Fibroblast of lung (primary cell): ENCODE data around the gene NDST1. TPM values are rescaled to one million over a fixed set of nuclear protein-coding genes. Genes with fewer than 3 reads are reported as not detected.

Source experiments
- DNase-seq, 2 donors: peaks; one replicate each; pipeline versions ENCODE4 v3.0.0 to v3.0.0-alpha.2; 2010; ENCODE audit warnings: low read depth in 2 of 2
- H2AFZ ChIP-seq: 2 replicates; pipeline ENCODE4 v1.5.1; 2012; ENCODE audit warnings: low read length, control low read depth, inconsistent platforms
- H3K27ac ChIP-seq: 2 replicates; pipeline ENCODE4 v1.5.1; 2011; ENCODE audit warnings: low read length, control low read depth; ENCODE audit not compliant: insufficient read depth
- H3K27me3 ChIP-seq: 2 replicates; pipeline ENCODE4 v1.5.1; 2011; ENCODE audit warnings: mild to moderate bottlenecking, low read length; ENCODE audit not compliant: control insufficient read depth, insufficient read depth
- H3K36me3 ChIP-seq: 2 replicates; pipeline ENCODE4 v1.5.1; 2011; ENCODE audit warnings: low read length; ENCODE audit not compliant: control insufficient read depth, insufficient read depth
- H3K4me1 ChIP-seq: 2 replicates; pipeline ENCODE4 v1.5.1; 2011; ENCODE audit warnings: low read length; ENCODE audit not compliant: control insufficient read depth, insufficient read depth; ENCODE audit errors: extremely low read depth
- H3K4me2 ChIP-seq: 2 replicates; pipeline ENCODE4 v1.5.1; 2011; ENCODE audit warnings: low read length, control low read depth; ENCODE audit not compliant: insufficient read depth; ENCODE audit errors: extremely low read depth
- H3K4me3 ChIP-seq, 4 experiments: fragments of 200-600 bp in 1 of 4; sonication (generic) in 1 of 4; replicated peaks in 1 of 4; 2 replicates each; pipeline ENCODE4 v1.5.1; 2011 to 2016; ENCODE audit warnings: low read length in 4 of 4, low read depth in 3 of 4, mild to moderate bottlenecking in 3 of 4, control low read depth in 2 of 4, inconsistent platforms in 1 of 4, mixed read lengths in 1 of 4; ENCODE audit not compliant: insufficient read depth in 1 of 4; ENCODE audit errors: control extremely low read depth in 1 of 4
- H3K79me2 ChIP-seq: 2 replicates; pipeline ENCODE4 v1.5.1; 2012; ENCODE audit warnings: mild to moderate bottlenecking, low read length, inconsistent platforms; ENCODE audit not compliant: control insufficient read depth, insufficient read depth
- H3K9ac ChIP-seq: 2 replicates; pipeline ENCODE4 v1.5.1; 2011; ENCODE audit warnings: mild to moderate bottlenecking, low read length, control low read depth; ENCODE audit not compliant: insufficient read depth
- H3K9me3 ChIP-seq: 2 replicates; pipeline ENCODE4 v1.5.1; 2012; ENCODE audit warnings: low read depth, low read length; ENCODE audit not compliant: control insufficient read depth, insufficient read depth
- H4K20me1 ChIP-seq: 2 replicates; pipeline ENCODE4 v1.5.1; 2011; ENCODE audit warnings: low read length; ENCODE audit not compliant: control insufficient read depth, insufficient read depth; ENCODE audit errors: extremely low read depth
- EZH2 ChIP-seq: IDR thresholded peaks from 2 replicates; pipeline ENCODE4 v1.5.1; 2012; ENCODE audit warnings: low read length, control low read depth, mild to moderate bottlenecking; ENCODE audit errors: missing control alignments
- polyA plus RNA-seq, 2 donors: library from polyadenylated mRNA; depleted of rRNA in 1 of 2; stranded (reverse) in 1 of 2; unstranded in 1 of 2; fragments of >200 nt; gene quantifications; 2 replicates each; pipeline ENCODE4 v1.2.1, GENCODE V29; 2011 to 2012; ENCODE audit warnings: missing spikeins in 1 of 2
- total RNA-seq: library from RNA; depleted of rRNA; stranded (reverse); fragments of >200 nt; gene quantifications from 2 replicates; pipeline ENCODE4 v1.2.1, GENCODE V29; 2014
- TF ChIP-seq, protein P1 (sequence below), 2 donors: IDR thresholded peaks in 1 of 2; conservative IDR thresholded peaks in 1 of 2; 1 replicate in 1 of 2; 2 replicates in 1 of 2; pipeline ENCODE4 v1.5.1; 2011 to 2012; ENCODE audit warnings: low read length in 2 of 2, control low read depth in 1 of 2, inconsistent platforms in 1 of 2, low read depth in 1 of 2, mild to moderate bottlenecking in 1 of 2

NDST1 gene
- total and polyA plus RNA-seq, 2 donors (not counting 1 experiment from before 2014, with no cell fraction given) = 38.5 to 94.8 TPM

DNA sequence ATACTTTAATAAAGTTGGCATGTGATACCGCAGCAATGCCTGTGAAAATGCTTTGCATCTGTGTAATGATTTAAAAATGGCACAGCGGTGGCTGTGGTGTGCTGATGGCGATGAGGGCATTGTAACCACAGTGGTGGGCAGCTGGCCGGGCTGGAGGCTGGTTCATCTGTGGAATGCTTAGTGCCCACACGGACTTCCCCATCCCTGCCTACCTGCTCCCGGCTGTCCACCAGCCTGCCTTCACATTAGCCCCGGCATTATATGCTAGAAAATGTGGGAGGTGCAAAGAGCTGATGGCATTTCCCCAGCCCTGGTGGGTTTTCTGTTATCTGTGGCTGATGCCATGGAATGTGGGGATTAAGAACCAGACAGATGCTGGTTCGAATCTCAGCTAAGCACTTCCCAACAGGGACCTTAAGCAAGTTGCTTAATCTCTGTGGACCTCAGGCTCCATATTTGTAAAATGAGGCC lies 2.9 kb upstream of the NDST1 start:
- Histone ChIP-seq H3K4me3 (no peak overlapping the region), H3K36me3 (peaks cover 10% of the 10 kb centered on the region), H2AFZ (no peak overlapping the region), H3K27me3 (no peaks in the 10 kb centered on the region), H3K9me3 (no peaks in the 10 kb centered on the region), H3K4me2 (no peak overlapping the region), H3K4me1 (peaks cover 43% of the 10 kb centered on the region), H3K9ac (no peak overlapping the region), H3K27ac (no peak overlapping the region), H4K20me1 (no peaks in the 10 kb centered on the region), H3K79me2 (peaks cover 98% of the 10 kb centered on the region)
- DNase-seq = peak in 1 of 2 donors; percentile 67
- TF ChIP-seq, protein P1, sequence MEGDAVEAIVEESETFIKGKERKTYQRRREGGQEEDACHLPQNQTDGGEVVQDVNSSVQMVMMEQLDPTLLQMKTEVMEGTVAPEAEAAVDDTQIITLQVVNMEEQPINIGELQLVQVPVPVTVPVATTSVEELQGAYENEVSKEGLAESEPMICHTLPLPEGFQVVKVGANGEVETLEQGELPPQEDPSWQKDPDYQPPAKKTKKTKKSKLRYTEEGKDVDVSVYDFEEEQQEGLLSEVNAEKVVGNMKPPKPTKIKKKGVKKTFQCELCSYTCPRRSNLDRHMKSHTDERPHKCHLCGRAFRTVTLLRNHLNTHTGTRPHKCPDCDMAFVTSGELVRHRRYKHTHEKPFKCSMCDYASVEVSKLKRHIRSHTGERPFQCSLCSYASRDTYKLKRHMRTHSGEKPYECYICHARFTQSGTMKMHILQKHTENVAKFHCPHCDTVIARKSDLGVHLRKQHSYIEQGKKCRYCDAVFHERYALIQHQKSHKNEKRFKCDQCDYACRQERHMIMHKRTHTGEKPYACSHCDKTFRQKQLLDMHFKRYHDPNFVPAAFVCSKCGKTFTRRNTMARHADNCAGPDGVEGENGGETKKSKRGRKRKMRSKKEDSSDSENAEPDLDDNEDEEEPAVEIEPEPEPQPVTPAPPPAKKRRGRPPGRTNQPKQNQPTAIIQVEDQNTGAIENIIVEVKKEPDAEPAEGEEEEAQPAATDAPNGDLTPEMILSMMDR (conservative IDR thresholded peaks at IDR 0.05 in 1 of 2, IDR thresholded peaks at IDR 0.05 in 1 of 2; ENCODE audit: low read depth in 1 of 2, low read length in 2 of 2) = no peak
- TF ChIP-seq EZH2 = no peak

DNA sequence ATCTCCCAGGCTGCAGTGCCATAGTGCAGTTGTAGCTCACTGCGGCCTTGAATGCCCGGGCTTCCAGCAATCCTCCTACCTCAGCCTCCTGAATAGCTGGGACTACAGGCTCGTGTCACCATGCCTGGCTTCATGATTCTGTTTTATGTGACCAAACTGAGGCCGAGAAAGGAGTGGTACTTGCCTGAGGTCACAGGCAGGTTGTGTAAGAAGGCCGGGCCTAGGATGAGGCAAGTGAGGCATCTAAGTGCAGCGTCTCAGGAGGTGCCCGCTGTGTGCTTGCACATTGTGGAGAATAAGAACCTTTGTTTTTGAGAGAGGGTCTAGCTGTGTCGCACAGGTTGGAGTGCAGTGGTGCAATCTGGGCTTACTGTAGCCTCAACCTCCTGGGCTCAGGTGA lies 2.1 kb upstream of the NDST1 start:
- Histone ChIP-seq H3K27ac (no peak overlapping the region), H3K4me1 (peaks cover 41% of the 10 kb centered on the region), H3K79me2 (peaks cover 97% of the 10 kb centered on the region), H3K4me2 (no peak overlapping the region), H2AFZ (no peak overlapping the region), H3K9me3 (no peaks in the 10 kb centered on the region), H3K36me3 (peaks cover 7% of the 10 kb centered on the region), H3K4me3 (no peak overlapping the region), H3K27me3 (no peaks in the 10 kb centered on the region), H3K9ac (no peak overlapping the region), H4K20me1 (no peaks in the 10 kb centered on the region)
- TF ChIP-seq, protein P1 (conservative IDR thresholded peaks at IDR 0.05 in 1 of 2, IDR thresholded peaks at IDR 0.05 in 1 of 2; ENCODE audit: low read depth in 1 of 2, low read length in 2 of 2) = no peak
- no peak for TF ChIP-seq EZH2
- no peak for DNase-seq

DNA sequence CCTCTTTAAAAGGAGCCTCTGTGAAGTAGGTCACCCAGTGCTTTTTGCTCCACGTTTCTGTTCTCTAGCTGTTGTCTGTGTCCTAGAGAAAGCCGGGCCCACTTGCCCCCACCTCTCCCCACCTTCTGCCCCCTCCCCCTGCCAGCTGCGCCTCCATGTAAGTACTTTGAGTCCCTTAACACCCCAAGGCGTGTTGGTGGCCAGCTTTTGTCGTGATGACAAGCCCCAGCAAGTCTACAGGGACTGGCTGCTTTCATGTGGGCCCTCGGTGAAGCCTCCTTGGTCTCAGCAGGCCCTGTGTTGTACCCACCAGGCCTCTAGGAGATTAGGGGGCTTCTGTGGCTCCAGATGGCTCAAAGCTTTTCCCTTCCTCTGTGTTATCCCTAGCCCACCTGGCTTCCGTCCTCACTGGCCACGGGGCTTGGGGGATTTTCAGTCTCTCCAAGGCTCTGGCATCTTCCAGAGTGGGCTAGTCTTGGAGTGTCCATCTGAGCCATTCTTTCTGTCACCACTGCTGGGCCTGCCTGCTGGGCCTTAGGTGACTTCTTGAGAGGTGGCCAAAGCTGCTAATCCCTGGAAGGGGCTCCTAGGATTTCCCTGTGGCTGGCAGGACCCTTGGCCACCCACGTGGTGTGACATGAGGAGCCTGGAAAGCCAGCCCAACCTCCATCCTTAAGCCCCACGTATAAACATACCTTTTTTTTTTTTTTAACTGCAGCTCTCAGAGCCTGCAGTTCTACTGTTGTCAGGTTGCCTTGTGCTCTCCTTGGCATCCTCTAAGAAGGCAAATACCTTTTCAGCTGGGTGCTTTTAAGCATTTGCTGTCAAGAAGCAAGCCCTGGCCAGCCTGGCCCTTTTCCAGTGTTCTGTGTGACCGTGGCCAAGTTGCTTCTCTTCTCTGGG lies 1.1 kb upstream of the NDST1 start:
- TF ChIP-seq EZH2 = no peak
- TF ChIP-seq, protein P1 (conservative IDR thresholded peaks at IDR 0.05 in 1 of 2, IDR thresholded peaks at IDR 0.05 in 1 of 2; ENCODE audit: low read depth in 1 of 2, low read length in 2 of 2) = no peak
- no peak for DNase-seq
- no peaks in the 10 kb centered on the region for H4K20me1 ChIP-seq
- H2AFZ ChIP-seq = no peak overlapping the region
- peaks cover 97% of the 10 kb centered on the region for H3K79me2 ChIP-seq
- H3K4me1 ChIP-seq = peaks cover 42% of the 10 kb centered on the region
- H3K9ac ChIP-seq = no peak overlapping the region
- H3K4me2 ChIP-seq = no peak overlapping the region
- H3K9me3 ChIP-seq = no peaks in the 10 kb centered on the region
- H3K27ac ChIP-seq = no peak overlapping the region
- H3K27me3 ChIP-seq = no peaks in the 10 kb centered on the region
- peaks cover 3% of the 10 kb centered on the region for H3K36me3 ChIP-seq
- H3K4me3 ChIP-seq = no peak overlapping the region
